ENCODE data around the gene KCNH8.
A peak's percentile ranks its signal among the peaks of the same experiment; 100 is the strongest.

KCNH8 gene

DNA sequence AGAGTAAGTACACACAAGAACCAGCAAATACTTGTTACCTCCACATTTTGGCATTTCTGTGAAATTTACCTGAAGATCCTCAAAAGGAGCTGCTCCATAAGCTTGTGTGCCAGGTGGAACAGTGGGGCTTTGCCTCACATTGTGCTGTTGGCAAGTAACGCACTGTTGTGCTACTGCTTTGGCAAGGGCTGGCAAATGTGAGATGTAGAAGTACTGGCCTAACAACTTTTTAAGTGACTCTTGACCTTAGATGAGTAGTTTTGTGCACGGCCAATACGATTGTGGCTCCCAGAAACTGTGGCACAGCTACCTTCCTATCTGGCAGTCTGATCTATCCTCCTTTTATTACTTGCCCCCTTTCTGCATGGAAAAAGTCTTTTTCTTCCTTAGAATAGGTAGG, 337.0 kb downstream of the KCNH8 start:
- TF ChIP-seq, protein P1, sequence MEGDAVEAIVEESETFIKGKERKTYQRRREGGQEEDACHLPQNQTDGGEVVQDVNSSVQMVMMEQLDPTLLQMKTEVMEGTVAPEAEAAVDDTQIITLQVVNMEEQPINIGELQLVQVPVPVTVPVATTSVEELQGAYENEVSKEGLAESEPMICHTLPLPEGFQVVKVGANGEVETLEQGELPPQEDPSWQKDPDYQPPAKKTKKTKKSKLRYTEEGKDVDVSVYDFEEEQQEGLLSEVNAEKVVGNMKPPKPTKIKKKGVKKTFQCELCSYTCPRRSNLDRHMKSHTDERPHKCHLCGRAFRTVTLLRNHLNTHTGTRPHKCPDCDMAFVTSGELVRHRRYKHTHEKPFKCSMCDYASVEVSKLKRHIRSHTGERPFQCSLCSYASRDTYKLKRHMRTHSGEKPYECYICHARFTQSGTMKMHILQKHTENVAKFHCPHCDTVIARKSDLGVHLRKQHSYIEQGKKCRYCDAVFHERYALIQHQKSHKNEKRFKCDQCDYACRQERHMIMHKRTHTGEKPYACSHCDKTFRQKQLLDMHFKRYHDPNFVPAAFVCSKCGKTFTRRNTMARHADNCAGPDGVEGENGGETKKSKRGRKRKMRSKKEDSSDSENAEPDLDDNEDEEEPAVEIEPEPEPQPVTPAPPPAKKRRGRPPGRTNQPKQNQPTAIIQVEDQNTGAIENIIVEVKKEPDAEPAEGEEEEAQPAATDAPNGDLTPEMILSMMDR (IDR thresholded peaks at IDR 0.05; ENCODE audit: insufficient read depth, low read depth, low read length, missing control alignments): no peak
- H3K4me3 ChIP-seq (ENCODE audit: low read length): no peak overlapping the region

DNA sequence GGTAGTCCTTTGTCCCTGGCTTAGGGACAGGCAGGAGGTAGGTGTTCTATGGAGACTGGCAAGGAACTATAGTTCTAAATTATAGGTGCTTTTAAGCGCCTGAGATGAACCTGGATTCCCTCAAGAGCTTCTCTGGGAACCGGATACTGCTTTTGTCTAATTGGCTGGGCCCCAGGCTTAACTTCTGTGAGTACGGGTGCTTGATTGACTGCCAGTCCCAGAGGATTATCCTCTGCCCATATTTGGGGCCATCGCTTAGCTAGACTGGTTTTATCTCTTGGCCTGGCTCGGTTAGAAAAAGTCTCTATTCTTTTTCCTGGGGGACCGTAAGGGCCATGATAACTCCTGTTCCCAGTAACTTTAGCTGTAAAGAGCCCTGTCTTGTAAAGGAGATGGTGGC, 339.1 kb downstream of the KCNH8 start:
- H3K4me3 ChIP-seq (ENCODE audit: low read length): no peak overlapping the region
- TF ChIP-seq, protein P1 (IDR thresholded peaks at IDR 0.05; ENCODE audit: insufficient read depth, low read depth, low read length, missing control alignments): no peak

More for the DNA sequence above, 337.0 kb downstream of the KCNH8 start:
- DNase-seq (ENCODE audit: low read depth): peak; percentile 3

DNA sequence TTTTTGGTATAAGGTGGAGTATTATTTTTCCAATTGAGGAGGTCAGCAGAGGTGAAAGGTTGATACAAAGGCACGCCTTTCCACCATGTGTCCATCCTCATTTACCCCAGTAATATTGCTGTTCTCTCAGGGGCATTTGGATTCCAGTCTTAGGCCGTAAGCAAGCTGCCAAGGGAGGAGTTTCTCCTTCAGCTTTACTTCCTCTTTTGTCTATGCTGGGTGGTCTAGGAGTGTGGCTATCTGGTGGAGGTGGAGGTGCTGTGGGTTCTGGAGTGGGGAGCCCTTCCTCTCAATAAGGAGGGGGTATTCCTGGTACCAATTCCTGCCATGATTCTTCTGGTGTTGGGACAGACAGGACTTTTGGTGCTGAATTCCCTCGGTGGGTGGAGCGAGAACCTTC, 340.6 kb downstream of the KCNH8 start:
- H3K4me3 ChIP-seq (ENCODE audit: low read length): no peak overlapping the region
- TF ChIP-seq, protein P1 (IDR thresholded peaks at IDR 0.05; ENCODE audit: insufficient read depth, low read depth, low read length, missing control alignments): no peak
- DNase-seq (ENCODE audit: low read depth): no peak

More for the DNA sequence above, 339.1 kb downstream of the KCNH8 start:
- no peak for DNase-seq (ENCODE audit: low read depth)

- TF ChIP-seq, protein P1 (IDR thresholded peaks at IDR 0.05; ENCODE audit: insufficient read depth, low read depth, low read length, missing control alignments): no peak
- no peak for DNase-seq (ENCODE audit: low read depth)
- no peak overlapping the region for H3K4me3 ChIP-seq (ENCODE audit: low read length)
Measured at GRCh38 chr3:19489936-19490335, 341.6 kb downstream of the KCNH8 start.

DNA sequence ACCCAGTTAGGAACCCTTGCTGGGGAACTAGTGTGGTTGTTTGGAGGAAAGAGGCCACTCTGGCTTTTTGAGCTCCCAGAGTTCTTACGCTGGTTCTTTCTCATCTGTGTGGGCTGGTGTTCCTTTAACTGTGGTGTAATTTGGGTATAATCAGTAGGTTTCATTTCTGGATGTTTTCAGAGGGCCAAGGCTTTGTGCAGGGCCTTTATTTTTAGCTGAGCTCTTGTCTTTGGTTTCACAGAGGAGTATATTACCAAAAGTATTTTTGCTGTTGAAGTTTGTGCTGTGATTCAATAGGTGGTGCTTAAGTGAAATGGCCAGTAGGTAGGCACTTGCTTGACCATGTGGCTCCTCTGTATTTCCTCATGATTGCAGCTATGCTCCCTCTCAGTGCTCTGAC, 357.9 kb downstream of the KCNH8 start:
- TF ChIP-seq, protein P1 (IDR thresholded peaks at IDR 0.05; ENCODE audit: insufficient read depth, low read depth, low read length, missing control alignments): no peak
- DNase-seq (ENCODE audit: low read depth): no peak
- H3K4me3 ChIP-seq (ENCODE audit: low read length): no peak overlapping the region

GRCh38 chr3:19522305-19522704, 374.0 kb downstream of the KCNH8 start:
- no peak for DNase-seq (ENCODE audit: low read depth)
- no peak overlapping the region for H3K4me3 ChIP-seq (ENCODE audit: low read length)
- TF ChIP-seq, protein P1 (IDR thresholded peaks at IDR 0.05; ENCODE audit: insufficient read depth, low read depth, low read length, missing control alignments): no peak

DNA sequence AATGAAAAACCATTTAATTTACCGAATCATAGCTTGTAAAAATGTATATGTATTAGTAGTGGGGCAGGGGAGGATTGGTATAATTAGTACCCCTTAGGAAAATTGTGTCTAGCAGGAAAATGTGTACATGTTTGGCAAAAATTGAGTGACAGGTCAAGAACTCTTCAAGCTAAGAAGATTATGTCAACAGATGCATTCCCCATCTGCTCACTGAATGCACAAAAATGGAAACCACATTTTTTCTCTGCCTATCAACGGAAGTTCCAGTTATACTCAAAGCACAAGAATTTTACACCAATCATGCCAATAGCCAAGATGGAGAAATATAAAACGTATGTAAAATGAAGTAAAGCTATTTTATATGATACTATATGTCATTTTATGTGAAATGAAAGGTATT, 377.8 kb downstream of the KCNH8 start:
- no peak overlapping the region for H3K4me3 ChIP-seq (ENCODE audit: low read length)
- no peak for DNase-seq (ENCODE audit: low read depth)
- TF ChIP-seq, protein P1 (IDR thresholded peaks at IDR 0.05; ENCODE audit: insufficient read depth, low read depth, low read length, missing control alignments): no peak
